Stimulated activated CD4-positive, alpha-beta T cell treated with anti-CD3 and anti-CD28 coated beads, Interleukin-12 subunit alpha, Interleukin-12 subunit beta, amount 100 ng/mL, for 48 hours (primary cell): Measurements from ENCODE around the gene HOXD10.

Source experiments
- DNase-seq, 3 donors: peaks; one replicate each; pipeline ENCODE4 v3.0.0-alpha.2; 2020; ENCODE audit warnings: low read depth in 2 of 3, low spot score in 1 of 3

The HOXD10 gene

GRCh38 chr2:176133389-176133788, 16.8 kb downstream of the HOXD10 start:
- DNase-seq: no peak

DNA sequence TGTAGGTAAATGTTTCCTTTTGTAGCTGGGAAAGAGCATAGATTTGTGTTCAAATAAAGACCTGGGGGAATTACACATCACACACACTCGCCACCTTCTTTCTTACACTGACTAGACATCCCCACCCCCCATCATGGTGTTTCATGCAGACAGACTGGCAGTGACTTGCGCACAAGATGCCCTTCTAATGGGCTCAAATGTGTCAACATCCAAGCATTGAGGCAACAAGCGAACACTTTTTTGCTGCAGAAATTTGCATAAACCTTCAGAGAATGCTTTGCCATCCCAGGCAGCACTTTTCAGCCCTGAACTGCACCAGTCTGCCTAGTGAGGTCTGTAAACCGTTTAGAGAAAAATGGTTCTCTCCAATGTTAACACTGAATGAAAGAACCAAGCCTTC, 17.5 kb downstream of the HOXD10 start:
- no peak for DNase-seq

DNA sequence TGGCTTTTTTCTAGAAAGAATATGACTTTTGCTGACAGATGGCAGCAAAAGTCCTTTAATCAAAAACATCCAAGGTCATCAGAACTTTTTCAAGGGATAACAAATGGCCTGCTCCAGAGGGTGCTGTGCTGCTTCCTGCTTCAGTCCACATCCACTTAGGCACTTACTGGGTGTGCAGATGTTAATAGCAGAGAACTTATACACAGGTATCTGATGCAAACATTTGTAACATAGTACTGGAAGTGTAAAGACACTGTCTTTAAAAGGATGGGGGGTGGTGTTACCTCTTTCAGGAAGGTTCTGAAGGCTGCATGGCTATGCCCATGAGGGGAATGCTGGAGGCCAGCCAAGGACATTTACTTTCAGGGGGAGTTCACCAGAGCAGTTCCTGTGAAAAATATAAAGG, 18.5 kb downstream of the HOXD10 start:
- DNase-seq: no peak

DNA sequence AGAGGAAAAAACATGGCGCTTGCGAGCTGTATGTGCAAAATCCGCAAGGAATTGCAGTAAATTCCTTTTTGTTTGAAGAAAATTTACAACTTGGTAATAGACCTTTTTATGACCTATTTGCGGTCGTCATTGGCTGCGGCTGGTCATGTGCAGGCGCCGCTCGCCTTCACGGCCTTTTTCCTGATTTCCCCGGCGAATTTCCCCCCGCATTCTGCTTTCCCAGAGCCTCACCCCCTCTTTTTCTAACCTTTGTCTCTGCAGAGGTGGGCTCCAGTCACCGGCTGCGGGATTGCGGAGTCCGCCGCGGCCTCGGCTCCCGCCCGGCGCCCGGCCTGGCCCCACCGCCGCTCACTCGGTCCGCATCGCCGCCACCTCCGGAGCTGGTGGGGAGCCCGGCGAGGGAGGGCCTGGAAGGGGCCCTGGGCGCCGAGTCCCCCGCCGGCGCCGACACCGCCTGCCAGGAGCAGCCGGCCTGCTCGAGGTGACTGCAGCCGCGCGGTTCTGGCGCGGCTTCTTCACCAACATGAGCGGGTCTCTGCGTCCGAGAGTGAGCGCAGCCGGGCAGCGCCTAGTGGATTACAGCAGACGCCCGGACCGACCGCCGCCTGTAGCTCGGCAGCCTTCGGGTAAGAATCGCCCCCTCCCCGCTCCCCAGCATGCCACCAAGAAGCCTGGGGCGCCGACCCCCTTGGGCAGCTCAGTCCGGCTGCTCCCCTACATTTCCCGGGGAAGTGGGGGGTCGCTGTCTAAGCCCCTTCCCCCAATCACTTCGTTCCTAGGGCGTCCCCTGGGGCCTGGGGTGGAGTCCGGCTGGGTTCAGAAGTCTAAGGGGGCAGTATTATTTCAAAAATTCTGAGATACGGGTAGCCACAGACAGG, 20.0 kb downstream of the HOXD10 start:
- DNase-seq: no peak

DNA sequence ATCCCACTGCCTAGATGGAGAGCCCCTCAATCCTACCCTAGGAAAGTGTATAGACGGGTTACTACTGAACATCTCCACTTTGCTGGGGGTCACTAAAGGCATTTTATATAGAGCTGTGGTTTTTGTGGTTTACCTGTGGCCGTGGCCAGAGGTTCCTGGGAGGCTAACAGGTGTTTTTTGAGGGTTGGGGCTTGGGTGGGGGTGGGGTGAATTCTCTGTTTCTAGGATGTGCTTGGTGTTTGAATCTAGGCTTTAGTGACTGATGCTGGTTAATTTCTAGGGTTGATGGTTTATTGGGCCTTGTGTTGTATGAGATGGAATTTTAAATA, 20.6 kb downstream of the HOXD10 start:
- DNase-seq: no peak

GRCh38 chr2:176137906-176138305, 21.3 kb downstream of the HOXD10 start:
- no peak for DNase-seq

DNA sequence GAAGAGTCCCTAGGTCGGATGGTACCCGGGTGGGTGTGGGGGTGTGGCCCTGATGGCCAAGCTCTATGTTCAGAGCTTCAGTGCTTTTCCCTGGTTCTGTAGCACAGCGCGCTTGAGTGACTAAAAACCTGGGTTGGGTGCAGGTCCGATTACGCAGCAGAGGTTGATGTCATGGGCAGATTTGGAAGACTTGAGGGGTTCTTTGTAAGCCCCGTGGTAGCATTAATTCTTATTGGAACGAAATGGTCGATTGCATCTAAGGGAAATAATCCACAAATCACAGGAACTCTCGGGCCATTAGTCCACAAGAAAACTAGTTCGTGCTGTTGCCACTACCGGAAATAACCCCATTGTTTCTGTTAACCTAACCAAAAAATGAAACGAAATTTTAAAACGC, 21.9 kb downstream of the HOXD10 start:
- DNase-seq: no peak

- no peak for DNase-seq
Observed at GRCh38 chr2:176138923-176139660, 22.5 kb downstream of the HOXD10 start.

- DNase-seq: no peak
Observed at GRCh38 chr2:176139661-176140512, 23.3 kb downstream of the HOXD10 start.

DNA sequence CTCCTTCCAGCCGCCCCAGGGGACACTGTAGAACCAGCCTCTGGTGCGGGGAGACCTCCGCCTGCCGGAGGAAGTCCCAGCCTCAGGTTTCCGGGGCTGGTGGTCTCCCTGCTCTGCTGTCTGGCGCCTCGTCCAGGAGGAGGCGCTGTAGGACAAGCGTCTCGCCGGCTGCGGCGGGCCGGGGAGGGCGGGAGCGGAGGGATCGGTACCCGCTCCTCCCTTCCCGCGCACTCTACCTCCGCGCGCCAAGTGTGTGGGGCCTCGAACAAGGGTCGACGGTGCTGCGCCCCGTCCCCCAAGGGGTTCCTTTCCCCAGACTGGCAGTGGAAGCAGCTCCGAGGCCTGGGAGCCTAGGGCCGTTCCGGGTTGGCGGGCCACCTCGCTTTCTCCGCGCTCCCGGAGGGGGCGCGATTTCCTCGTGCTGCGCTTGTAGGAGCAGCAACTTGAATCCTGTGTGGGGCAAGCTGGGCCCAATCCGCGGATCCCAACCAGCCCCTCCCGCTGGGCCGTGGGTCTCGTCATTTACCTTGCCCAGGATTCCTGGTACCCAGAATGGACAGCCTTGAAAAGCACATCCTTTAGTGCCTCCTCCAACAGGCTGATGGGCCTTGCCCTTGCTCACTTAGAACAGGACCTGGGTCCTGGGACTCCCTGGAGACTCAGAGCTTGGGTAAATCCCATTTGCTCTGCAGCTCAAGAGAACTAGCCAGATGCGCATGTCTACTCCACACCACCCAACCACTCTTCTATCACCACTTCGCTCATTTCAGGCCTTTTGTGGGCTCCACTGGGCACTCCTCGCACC, 24.1 kb downstream of the HOXD10 start:
- DNase-seq: peak; percentile 44 to 58 (median 52)

DNA sequence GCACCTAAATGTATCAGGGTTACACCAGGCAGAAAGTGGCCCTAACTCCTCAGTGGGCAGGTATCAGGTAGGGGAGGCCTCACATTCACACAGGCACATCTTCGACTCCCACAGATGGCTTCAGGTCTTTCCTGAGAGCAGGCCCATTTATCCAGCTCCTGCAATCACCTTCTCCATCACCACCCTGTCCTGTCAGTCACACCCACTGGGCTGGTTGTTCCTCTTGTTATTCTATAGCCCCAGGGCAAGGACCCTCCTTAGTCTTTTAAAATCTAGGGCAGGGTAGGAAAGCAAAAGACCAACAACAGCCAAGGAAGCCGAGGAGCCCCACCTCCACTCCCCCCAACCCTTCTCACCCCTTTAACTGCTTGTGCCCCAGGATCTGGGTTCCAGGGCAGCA, 25.7 kb downstream of the HOXD10 start:
- DNase-seq: no peak

GRCh38 chr2:176145085-176145969, 28.7 kb downstream of the HOXD10 start:
- DNase-seq: no peak

DNA sequence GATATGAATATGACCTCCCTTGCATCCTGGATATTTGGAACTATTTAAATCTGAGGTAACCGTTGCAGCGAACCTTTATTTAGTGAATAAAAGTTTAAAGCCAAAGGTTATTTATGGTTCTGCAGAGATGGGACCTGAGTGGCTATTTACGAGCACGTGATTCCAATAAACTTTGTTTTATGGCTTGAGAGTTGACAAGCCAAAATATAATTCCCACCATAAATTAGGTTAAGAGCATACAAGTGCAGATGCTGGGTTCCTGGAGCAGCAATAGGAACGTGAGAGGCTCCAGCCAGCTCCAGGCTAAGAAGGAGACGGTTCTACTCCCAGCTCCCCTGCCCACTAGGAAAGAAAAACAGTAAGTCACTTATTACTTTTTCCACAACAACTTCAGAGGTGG, 29.5 kb downstream of the HOXD10 start:
- no peak for DNase-seq

DNA sequence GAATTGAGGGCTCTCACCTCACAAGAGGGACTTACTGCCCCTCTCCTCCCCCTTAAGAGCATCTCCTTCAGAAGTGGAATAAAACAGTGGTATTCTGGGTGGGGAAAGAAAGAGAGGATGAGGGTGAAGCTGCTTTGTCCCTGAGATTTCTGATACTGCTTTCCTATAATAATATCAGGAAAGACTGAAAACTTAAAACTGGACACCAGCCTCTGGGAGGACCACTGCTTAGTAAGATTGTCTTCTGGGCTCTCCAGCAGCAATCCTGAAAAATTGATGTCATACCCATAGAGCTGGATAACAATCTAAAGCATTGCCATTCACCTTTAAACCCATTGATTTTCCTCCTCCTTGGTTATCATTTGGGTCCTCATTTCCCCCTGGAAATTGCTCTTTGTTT, 30.1 kb downstream of the HOXD10 start:
- DNase-seq: no peak

- no peak for DNase-seq
Observed at GRCh38 chr2:176147210-176147799, 30.7 kb downstream of the HOXD10 start.

- no peak for DNase-seq
Observed at GRCh38 chr2:176147800-176148496, 31.4 kb downstream of the HOXD10 start.

DNA sequence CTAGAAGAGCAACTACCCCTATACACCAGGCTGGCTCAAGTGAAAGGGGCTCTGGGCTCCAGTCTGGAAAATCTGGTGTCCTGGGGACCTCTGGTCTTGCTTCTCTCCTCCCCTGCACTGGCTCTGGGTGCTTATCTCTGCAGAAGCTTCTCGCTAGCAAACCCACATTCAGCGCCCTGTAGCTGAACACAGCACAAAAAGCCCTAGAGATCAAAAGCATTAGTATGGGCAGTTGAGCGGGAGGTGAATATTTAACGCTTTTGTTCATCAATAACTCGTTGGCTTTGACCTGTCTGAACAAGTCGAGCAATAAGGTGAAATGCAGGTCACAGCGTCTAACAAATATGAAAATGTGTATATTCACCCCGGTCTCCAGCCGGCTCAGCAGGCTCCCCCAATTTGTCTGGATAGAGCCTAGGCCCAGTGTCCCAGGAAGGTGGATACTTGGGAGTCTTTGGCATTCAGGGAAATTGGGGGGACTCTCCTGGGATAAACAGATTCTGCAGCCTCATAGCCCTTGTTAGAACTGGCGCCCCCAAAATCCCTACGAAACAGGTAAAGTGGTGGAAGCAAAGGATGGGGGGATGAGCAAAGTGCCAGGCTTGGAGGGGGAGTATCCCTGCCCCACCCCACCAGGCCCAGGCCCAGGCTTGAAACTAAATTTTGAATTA, 32.3 kb downstream of the HOXD10 start:
- DNase-seq: no peak

DNA sequence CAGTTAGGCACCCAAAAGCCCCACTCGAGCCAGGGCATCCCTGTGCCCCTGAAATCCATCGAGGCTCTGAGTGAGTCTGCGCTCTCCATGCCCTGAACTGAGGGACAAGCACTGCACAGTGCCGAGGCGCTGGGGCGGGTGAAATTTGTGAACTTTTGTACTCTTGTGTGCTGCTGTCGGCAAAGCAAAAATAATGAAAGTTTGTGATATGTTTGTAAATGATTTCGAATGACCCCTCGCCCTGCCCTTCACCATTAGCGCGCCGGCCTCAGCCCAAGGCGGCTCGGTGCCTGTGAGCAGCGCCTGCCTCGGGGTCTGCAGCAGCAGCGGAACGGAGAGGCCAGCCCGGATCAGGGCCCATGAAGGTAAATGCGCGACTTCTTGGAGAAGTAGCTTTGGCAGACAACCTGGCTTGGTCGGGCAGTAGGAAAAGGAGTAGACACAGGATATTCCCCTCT, 32.9 kb downstream of the HOXD10 start:
- DNase-seq: no peak
